WTC11 (cell line): ENCODE measurements around the gene VARS2.
"Not testable (repeated sequence)": the region's sequence is repeated elsewhere in the genome, so short reads cannot be mapped to it uniquely, and the experiment has no call there.

ENCODE experiments used
- ELF4 ChIP-seq: sonication (generic); formaldehyde crosslinking; IDR thresholded peaks from 2 replicates; pipeline ENCODE4 v1.8.1; 2022; ENCODE audit warnings: low read depth, mild to moderate bottlenecking, moderate library complexity, missing genetic modification reagents
- ESRRA ChIP-seq: sonication (generic); formaldehyde crosslinking; IDR thresholded peaks from 2 replicates; pipeline ENCODE4 v1.8.1; 2022; ENCODE audit warnings: mild to moderate bottlenecking, missing genetic modification reagents, borderline replicate concordance
- NFYB ChIP-seq: sonication (generic); formaldehyde crosslinking; conservative IDR thresholded peaks from 2 replicates; pipeline ENCODE4 v1.8.0; 2022; ENCODE audit warnings: low read depth, missing genetic modification reagents
- TCF7 ChIP-seq: sonication (generic); formaldehyde crosslinking; IDR thresholded peaks from 2 replicates; pipeline ENCODE4 v1.8.0; 2022; ENCODE audit warnings: mild to moderate bottlenecking, low read depth, missing genetic modification reagents, moderate library complexity
- TF ChIP-seq, protein P1 (sequence below): fragments of 200-600 bp; IDR thresholded peaks from 2 replicates; pipeline ENCODE4 v1.8.0; 2022; ENCODE audit warnings: antibody characterized with exemption

DNA sequence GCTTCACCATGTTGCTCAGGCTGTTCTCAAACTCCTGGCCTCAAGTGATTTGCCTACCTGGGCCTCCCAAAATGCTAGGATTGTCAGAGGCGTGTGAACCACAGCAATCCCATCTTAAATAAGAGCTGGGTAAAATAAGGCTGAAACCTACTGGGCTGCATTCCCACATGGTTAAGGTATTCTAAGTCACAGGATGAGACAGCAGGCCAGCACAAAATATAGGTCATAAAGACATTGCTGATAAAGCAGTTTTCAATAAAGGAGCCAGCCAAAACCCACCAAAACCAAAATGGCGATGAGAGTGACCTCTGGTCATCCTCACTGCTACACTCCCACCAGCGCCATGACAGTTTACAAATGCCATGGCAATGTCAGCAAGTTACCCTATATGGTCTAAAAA lies 40.2 kb upstream of the VARS2 start:
- TF ChIP-seq NFYB, TCF7, ELF4, ESRRA (CRISPR knock-in tag): not testable (repeated sequence)
- TF ChIP-seq, protein P1, sequence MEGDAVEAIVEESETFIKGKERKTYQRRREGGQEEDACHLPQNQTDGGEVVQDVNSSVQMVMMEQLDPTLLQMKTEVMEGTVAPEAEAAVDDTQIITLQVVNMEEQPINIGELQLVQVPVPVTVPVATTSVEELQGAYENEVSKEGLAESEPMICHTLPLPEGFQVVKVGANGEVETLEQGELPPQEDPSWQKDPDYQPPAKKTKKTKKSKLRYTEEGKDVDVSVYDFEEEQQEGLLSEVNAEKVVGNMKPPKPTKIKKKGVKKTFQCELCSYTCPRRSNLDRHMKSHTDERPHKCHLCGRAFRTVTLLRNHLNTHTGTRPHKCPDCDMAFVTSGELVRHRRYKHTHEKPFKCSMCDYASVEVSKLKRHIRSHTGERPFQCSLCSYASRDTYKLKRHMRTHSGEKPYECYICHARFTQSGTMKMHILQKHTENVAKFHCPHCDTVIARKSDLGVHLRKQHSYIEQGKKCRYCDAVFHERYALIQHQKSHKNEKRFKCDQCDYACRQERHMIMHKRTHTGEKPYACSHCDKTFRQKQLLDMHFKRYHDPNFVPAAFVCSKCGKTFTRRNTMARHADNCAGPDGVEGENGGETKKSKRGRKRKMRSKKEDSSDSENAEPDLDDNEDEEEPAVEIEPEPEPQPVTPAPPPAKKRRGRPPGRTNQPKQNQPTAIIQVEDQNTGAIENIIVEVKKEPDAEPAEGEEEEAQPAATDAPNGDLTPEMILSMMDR: not testable (repeated sequence)
